Measurements from ENCODE around the gene CACNB3.
"Not testable (repeated sequence)": the region's sequence is repeated elsewhere in the genome, so short reads cannot be mapped to it uniquely, and the experiment has no call there.

Gene CACNB3

DNA sequence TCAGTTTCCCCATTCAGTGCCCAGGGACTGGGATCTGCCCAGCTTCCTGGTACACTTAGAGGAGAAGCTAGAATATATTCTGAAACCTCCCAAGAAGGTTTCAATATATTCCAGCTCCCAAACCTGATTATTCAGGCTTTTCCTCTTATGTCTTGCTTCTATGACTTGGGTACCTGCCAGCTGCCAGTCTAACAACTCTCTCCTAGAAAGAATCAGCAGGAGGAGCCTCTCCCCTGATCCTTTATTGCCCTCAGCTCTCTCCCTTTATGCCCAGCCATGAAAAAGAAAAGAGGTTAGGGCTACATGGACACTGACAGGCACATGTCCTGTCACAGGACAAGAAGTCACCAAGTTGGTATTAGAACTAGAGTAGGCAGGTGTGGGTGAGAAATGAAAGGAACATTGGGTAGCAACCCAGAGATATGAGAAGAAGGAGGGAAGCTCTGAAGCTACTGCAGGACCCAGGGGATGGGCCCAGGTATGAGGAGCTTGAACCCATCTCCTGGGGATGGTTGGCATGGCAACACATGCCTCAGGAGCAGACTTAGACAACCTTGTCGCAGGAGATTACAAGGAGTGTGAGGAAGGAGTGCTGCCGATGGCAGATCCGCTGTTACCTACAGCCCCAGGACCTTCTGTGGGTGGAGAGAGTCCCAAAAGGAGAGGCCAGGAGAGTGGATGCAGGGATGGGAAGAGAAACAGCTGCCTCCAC lies 2.0 kb upstream of the CACNB3 start:
- no peak for DNase-seq (ENCODE audit: low read depth in 2 of 2, low spot score in 1 of 2)

DNA sequence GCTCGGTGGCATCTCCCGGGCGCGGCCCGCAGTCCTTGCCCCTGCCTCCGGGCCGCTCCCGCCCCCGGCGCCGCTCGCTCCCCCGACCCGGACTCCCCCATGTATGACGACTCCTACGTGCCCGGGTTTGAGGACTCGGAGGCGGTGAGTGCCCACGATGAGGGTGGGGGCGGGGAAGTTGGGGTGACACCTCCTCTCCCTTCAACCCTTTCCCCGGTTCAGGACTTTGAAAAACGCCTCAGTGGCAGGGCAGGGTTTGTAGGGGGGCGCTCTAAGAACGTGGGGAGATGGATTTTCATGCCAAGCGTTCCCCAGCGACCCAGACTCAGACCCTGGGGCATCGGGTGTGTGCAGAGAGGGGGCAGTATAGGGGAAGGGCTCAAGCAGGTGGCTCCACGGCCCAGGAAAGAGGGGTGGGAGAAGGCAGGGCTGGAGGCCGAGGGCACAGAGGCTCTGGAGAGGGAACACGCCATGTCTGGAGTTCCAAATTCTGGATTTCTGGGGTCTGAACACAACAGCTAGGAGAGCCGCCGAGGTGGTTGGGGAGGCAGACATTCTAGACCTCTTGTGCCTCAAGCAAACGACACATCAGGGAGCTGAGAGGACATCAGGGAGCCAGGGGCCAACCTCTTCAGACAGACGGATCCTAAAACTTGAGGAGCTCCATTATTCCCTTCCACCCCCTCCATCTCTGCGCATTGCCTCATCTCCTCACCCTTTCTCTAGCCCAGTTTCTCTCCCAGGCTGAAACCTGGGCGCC lies 715 bp downstream of the CACNB3 start:
- no peak for DNase-seq (ENCODE audit: low read depth in 2 of 2, low spot score in 1 of 2)

DNA sequence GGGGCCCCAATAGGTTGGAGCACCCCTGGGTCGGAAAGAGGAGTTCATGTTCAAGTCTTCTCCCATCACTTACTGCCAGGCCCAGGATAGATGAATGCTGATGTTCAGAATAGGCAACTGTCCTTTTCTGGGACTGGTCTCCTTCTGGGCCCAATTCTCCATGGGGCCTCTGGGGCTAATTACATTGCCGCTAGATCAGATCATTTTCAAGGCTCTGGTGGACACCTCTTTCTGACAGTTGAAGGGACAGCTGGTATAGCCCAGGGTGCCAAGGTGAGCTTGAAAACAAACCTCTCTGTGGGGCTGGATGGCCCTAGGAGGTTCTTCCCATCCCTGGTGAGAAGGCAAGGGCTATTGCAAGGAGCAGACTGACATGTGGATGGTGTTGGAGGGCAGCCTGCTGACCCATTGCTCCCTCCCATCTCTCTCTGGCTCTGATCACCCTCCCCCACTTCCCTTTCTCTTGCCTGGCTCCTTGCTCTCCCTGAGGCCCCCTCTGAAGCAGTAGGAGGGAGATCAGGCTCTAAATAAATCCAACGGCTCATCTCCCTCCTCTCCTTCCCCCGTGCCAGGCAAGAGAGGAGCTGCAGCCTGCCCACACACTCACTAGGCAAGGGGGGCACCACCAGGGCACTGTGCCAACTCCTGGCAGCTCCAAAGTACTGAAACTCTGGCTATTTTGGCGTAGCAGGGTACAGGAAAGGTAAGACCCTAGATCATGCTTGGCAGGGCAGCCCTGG lies 1.9 kb downstream of the CACNB3 start:
- DNase-seq (ENCODE audit: low read depth in 2 of 2, low spot score in 1 of 2), result no peak

DNA sequence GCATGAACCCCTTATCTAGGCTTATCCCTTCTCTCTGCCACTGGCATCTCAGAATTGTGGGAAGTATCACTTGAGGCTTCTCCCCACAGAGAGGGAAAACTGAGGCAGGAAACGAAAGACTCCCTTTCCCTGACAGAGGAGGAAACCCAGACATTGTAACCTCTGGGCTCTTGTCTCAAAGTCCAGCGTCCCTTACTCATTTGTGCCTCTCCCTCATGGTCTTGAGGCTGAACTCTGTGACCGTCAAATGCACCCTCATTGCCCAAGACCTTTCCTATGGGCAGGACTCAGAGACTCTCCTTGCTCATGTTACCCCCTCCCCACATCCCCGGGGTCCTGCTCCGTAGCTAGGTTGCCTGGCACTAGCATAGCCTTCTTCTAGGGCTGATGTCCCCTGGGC lies 3.8 kb downstream of the CACNB3 start:
- no peak for DNase-seq (ENCODE audit: low read depth in 2 of 2, low spot score in 1 of 2)

DNA sequence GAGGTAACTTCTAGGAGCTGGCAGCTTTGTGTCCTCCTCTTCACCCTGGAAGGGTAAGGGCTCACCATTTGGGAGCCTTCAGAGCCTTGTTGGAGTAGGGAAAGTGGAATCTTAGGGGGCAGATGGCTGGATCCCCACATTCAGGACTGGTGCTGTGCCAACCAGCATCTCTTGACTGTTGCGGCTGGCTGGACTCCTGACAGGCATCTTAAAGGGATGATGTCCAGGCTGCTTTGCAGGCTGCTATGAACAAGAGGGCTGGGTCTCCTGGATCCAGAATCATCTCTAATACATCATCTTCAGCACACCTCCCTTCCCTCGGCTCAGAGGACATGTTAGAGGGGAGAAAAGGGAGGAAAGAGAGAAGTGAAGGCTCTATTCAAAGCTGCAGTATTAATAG lies 4.4 kb downstream of the CACNB3 start:
- DNase-seq (ENCODE audit: low read depth in 2 of 2, low spot score in 1 of 2), result no peak

DNA sequence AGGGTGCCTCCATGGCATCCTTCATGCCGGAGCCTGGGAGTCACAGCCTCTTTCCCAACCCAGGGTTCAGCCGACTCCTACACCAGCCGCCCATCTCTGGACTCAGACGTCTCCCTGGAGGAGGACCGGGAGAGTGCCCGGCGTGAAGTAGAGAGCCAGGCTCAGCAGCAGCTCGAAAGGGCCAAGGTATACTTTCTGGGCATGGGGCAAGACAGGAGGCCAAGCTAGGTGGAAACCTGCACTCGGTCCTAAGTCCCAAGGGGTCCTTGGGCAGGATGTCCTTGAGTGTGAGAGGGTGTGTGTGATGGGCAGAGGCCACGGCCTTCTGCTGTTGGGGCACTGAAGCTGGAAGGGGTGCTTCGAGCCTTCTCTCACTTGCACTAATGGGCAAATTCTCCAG lies 5.0 kb downstream of the CACNB3 start:
- no peak for DNase-seq (ENCODE audit: low read depth in 2 of 2, low spot score in 1 of 2)

DNA sequence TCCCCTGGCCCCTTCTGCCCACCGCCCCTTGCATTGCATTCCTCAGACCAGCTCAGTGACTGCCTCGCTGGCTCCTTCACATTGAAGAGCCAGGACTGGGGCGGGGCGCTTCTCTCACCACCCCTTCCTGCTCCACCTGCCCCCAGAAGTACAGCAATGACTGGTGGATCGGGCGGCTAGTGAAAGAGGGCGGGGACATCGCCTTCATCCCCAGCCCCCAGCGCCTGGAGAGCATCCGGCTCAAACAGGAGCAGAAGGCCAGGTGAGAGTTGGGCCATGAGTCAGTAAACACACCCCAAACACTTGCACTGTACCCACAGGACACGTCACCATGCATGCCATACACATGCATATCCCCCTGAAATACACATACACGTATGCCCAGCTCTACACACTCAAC lies 5.8 kb downstream of the CACNB3 start:
- DNase-seq (ENCODE audit: low read depth in 2 of 2, low spot score in 1 of 2), result no peak

DNA sequence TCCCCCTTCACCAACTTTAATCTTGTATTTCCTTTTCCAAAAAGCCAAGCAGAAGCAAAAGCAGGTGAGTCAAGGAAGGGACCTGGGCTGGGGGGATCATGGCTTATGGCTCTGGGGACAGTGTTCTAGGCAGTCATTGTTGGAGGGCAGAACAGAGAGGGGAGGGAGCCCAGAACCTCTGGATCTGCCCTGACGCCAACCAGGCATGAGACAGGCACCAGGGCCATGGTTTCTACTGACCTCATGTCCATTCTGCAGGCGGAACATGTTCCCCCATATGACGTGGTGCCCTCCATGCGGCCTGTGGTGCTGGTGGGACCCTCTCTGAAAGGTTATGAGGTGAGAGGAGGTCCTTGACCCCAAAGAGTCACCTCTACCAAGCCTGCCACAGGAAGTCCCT lies 6.6 kb downstream of the CACNB3 start:
- no peak for DNase-seq (ENCODE audit: low read depth in 2 of 2, low spot score in 1 of 2)

DNA sequence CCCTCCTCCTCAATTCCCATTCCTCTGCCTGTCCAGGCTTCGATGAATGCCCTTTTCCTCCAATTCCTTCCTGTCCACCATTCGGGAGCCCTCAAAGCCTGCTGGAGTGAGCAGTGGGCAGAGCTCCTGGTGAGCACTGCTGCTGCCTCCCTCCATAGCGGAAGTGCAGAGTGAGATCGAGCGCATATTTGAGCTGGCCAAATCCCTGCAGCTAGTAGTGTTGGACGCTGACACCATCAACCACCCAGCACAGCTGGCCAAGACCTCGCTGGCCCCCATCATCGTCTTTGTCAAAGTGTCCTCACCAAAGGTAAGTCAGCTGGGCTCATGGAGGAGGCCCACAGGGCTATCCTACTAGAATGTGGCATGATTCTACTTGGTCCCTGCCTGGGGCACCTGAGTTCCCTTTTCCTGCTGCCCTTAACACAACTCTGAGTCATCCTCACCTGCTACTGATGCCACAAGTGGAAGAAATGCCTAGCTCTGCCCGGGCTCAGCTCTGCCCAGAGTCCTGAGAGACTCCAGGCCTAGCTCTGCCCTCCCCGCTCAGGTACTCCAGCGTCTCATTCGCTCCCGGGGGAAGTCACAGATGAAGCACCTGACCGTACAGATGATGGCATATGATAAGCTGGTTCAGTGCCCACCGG lies 8.0 kb downstream of the CACNB3 start:
- DNase-seq (ENCODE audit: low read depth in 2 of 2, low spot score in 1 of 2), result no peak

DNA sequence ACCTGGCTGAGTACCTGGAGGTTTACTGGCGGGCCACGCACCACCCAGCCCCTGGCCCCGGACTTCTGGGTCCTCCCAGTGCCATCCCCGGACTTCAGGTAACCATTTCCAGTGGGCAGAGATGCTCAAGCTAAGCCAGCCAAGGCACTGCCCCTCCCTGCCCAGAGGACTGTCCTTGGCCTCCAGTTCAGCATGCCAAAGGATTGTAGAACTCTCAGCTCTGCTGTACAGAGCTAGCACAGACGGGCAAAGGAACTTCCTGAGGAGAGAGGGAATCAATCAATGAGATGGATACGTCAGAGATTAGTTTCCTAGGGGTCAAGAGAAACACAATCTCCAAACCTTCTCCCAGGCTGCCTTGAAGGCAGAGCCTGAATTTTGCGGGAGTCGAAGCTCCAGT lies 8.7 kb downstream of the CACNB3 start:
- DNase-seq (ENCODE audit: low read depth in 2 of 2, low spot score in 1 of 2), result no peak

DNA sequence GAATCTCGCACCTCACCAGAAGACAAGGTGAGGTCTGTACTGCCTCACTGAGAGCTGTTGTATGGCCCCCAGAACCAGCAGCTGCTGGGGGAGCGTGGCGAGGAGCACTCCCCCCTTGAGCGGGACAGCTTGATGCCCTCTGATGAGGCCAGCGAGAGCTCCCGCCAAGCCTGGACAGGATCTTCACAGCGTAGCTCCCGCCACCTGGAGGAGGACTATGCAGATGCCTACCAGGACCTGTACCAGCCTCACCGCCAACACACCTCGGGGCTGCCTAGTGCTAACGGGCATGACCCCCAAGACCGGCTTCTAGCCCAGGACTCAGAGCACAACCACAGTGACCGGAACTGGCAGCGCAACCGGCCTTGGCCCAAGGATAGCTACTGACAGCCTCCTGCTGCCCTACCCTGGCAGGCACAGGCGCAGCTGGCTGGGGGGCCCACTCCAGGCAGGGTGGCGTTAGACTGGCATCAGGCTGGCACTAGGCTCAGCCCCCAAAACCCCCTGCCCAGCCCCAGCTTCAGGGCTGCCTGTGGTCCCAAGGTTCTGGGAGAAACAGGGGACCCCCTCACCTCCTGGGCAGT lies 9.3 kb downstream of the CACNB3 start:
- no peak for DNase-seq (ENCODE audit: low read depth in 2 of 2, low spot score in 1 of 2)

DNA sequence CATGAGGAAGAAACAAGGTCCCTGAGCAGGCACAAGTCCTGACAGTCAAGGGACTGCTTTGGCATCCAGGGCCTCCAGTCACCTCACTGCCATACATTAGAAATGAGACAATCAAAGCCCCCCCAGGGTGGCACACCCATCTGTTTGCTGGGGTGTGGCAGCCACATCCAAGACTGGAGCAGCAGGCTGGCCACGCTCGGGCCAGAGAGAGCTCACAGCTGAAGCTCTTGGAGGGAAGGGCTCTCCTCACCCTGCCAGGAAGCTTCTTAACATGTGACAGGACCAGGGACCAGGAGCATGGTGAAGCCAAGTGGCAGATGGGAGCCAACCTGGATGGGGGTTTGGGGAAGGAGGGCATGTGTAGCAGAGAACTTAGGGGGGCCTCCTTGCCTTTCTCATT lies 10.0 kb downstream of the CACNB3 start:
- DNase-seq (ENCODE audit: low read depth in 2 of 2, low spot score in 1 of 2), result no peak

DNA sequence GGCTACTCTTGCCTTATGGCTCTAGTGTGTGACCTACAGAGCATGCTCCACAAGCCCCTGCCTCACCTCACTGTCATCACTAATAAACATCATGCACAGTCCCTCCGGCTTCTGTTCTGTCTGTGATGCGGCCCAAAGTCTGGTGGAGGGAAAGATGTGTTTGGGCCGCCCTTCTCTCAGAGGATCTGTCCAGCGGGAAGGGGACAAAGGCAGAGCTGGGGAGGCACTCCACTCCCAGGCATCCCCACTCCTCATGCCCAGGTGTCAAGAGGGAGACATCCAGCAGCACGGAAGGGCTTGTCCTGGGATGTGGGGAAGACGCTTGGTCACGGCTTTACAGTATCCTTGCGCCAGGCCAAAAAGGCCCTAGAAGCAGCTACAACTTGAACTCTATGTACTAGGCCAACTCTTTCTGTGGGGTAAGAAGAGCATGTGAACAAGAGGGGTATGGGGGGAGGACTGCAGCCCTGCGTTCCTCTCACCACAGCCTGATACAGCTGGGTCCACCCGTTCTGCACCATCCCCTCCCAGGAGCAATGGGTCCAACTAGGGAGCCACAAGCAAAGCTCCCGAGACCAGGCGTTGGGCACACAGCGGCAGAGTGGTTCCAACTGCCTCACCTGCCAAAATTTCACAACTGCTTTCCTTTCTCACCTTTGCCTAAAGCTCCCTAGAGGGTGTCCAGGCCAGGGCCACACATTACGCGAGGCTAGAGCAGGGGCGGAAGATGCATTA lies 10.7 kb downstream of the CACNB3 start:
- DNase-seq (ENCODE audit: low read depth in 2 of 2, low spot score in 1 of 2), result no peak

DNA sequence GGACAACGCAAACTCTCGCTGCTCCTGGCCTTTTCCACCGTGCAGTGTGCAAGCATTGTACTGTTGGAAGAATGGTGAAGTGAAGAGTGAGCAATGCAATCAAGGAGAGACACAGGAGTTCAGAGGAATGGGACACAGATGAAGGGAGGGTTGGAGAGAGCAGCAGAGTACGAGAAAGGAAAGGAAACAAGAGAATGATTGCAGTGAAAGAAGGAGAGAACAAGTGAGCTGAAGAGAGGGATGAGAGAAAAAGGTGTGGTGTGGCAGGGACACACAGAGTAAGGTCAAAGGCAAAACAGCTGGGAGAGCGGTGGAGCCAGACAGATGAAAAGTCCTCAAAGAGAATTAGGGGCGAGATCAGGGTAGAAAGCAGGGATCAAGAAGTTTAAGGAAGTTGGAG lies 13.0 kb downstream of the CACNB3 start:
- no peak for DNase-seq (ENCODE audit: low read depth in 2 of 2, low spot score in 1 of 2)

DNA sequence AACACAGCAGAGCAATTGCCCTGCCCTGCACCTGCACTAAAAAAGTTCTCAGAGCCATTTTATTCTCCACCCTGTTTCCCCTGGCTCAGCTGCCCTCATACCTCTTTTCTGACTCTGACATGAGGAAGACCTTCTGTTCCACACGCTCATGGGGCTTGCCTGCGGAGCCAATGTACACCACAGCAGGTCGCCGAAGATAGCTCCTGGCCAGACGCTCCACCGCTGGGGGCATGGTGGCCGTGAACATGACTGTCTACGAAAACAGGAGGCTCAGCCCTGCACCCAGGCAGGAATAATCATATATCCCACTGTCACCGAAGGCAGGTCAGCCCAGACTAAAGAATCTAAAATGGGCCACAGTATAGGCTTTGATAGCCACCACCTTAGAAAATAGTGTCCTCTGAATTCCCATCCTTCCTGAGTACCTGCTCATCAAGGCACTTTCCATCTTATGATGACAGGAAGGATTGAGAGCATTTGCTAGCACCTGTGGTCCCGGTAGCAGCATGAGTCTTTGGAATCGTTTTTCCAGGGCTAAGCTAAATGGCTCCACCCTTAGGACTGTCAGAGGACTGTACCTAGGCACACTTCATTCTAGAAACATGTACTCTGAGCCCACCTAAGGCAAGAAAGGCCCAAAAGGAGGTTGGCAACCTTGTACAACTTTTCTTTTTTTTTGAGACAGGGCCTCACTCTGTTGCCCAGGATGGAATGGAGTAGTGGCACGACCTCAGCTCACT lies 14.2 kb downstream of the CACNB3 start:
- DNase-seq (ENCODE audit: low read depth in 2 of 2, low spot score in 1 of 2), result no peak

DNA sequence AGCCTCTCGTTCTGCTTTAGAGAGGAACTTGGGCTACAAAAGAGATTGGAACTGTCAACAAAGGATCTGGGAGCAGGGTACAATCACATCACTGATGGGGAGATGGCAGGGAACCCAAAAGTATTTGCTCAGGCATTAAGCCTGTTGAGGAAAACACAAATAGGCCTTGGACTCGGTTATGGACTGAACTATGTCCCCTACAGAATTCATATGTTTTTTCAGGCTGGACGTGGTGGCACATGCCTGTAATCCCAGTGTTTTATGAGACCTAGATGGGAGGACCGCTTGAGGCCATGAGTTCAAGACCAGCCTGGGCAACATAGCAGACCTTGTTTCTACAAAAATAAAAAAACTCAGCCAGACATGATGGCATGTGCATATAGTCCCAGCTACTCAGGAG lies 19.8 kb downstream of the CACNB3 start:
- DNase-seq (ENCODE audit: low read depth in 2 of 2, low spot score in 1 of 2), result no peak

DNA sequence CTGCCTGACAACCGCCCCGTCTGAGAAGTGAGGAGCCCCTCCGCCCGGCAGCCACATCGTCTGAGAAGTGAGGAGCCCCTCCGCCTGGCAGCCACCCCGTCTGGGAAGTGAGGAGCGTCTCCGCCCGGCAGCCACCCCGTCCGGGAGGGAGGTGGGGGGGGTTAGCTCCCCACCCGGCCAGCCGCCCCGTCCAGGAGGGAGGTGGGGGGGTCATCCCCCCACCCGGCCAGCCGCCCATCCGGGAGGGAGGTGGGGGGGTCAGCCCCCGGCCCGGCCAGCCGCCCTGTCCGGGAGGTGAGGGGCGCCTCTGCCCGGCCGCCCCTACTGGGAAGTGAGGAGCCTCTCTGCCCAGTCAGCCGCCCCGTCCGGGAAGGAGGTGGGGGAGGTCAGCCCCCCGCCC lies 23.7 kb downstream of the CACNB3 start:
- not testable (repeated sequence) for DNase-seq (ENCODE audit: low read depth in 2 of 2, low spot score in 1 of 2)

DNA sequence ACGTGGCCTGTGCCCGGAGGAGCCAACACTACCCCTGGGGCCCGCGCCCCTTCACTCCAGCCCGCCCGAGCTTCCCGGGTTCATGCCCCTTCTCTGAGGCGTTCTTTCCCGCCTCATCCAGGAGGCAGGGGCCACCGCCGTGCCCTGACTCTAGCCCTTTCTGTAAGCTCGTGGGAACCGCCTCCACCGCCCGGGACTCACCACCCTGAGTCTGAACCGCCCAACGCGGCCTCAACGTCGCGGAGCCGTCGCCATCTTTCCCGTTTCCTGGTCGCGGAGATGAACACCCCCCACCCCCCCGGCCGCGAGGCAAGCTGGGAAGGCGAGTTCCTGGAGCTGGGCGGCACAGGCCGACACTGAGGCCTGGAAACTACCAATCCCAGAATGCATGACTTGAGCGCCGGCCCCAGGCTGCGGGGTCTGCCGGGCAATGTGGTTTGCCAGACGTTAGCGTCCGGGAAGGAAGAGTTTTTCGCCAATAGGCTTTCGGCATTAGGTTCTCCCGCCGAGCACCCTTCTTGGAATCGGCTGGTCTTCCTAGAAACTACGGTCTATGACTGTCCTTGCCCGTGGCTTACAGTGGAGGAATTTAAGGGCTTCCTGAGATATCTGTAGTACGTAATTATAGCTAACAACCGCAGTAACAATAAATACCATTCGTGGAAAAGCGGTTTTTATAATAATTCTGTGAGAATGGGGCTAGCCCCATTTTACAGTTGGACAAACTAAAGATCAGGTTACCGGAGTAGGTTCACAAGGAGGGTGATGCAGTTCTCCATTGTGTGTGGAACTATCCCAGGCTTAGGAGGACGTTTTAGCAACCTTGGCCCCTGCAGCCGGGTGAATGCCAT lies 33.8 kb downstream of the CACNB3 start, which contains the start of gene DDX23:
DDX23 (minus strand) TSS at position 281 of the 851 bp plus-strand sequence. CDS start 6,381 bp downstream, outside the sequence.
- DNase-seq (ENCODE audit: low read depth in 2 of 2, low spot score in 1 of 2), result peak; percentile 78 to 88
